ENCODE measurements around the gene ST6GALNAC3.

Gene ST6GALNAC3

DNA sequence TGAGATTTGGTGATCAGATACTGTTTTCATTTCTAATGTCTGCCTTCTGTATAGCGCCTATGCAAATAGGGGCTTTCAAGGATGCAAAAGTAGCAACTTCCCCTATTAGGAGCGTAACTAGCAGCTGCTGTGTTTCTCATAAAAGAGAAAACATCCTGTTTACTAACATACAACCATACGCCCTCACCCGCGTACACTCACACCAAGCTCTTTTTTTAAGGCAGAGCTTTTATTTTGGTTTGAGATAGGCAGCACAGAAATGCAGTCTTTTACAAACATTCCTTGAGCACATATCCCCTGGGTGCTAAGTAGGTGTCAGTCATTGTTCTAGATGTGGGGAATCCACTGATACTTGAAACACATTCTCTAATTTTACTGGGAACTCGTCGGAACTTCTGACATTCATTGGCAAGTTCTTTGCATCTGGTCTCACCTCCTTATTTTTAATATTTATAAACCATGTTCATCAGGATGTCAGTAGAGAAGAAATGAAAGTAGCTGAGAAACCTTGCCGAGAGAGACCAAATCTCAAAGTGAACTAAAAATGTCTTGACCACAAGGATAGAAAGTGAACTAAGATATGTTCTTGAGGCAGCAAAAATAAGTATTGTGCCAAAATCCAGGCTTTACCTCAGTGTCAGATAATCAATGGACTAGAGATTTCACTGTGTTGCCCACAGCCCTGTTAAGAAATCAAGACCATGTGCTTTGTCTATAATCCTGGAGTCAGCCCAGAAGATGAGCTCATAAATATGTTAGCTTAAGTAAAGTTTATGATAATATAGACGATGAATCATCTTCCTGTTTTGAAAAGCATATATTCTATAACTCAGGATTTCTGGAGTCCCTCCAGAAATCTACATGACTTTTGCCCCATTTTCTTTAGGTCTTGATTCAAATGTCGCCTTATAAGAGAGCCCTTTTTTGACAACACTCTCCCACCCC is 350.9 kb downstream of the ST6GALNAC3 start:
- DNase-seq, result no peak

GRCh38 chr1:76426606-76427005 is 352.1 kb downstream of the ST6GALNAC3 start:
- DNase-seq, result no peak

DNA sequence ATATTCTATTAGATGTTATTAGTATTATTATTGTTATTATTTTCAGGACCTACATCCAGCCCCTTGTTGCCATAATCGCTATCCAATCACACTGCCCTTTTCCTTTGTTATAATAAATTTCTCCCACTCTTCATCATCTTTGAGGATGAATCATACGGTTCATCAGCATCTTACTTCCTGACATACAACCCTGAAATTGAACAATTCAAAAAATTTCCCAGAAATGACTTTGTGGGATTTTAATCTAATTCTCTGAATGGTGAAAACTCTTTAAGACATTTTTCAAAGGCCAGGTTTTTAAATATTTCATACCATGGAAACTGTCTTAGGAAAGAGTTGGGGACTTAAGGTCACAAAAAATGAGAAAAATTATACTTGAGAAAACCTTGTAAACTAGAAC is 353.5 kb downstream of the ST6GALNAC3 start:
- no peak for DNase-seq

GRCh38 chr1:76430531-76430930 is 356.0 kb downstream of the ST6GALNAC3 start:
- DNase-seq, result no peak

GRCh38 chr1:76433526-76433925 is 359.0 kb downstream of the ST6GALNAC3 start:
- DNase-seq, result no peak

DNA sequence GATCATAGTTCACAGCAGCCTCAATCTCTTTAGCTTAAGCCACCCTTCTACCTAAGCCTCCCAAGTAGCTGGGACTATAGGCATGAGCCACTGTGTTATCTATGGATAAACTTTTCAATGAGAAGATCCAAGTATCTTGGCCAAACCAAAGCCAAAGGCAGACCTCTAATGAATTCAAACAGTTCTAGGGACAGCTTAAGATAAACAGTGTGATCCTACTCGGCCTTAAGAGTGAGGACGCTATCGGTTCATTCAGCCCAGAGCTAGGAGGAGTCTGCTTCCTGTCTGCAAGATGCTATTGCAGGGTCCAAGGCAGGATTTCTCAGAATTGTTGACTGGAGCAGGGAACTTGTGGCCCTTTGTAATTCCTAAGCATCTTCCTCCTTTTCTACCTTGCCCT is 368.7 kb downstream of the ST6GALNAC3 start:
- DNase-seq, result no peak

GRCh38 chr1:76444773-76445172 is 370.2 kb downstream of the ST6GALNAC3 start:
- no peak for DNase-seq

- DNase-seq, result no peak
Measured at GRCh38 chr1:76450229-76450628, 375.7 kb downstream of the ST6GALNAC3 start.

GRCh38 chr1:76463278-76463677 is 388.7 kb downstream of the ST6GALNAC3 start:
- peak in 1 of 58 donors; percentile 6 for DNase-seq

- DNase-seq, result no peak
Measured at GRCh38 chr1:76463849-76464248, 389.3 kb downstream of the ST6GALNAC3 start.

DNA sequence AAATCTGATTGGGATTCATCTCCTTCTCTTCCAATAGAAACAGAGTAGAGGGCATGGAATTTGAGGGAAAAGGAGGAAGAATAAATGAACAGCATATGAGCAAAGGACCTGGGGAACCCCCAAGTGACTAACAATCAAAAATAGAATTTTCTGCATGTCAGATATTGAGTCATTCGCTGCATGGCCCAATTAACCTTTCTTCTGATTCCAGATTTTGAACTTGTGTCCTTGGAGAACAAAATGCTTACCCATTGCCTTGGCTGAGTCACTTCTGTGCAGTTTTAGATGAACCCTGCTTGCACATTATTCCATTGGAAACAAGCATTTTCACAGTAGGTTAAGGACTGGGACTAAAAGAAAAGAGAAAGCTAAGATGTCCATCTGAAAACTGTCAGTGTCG is 390.5 kb downstream of the ST6GALNAC3 start:
- no peak for DNase-seq

- no peak for DNase-seq
Measured at GRCh38 chr1:76470166-76470565, 395.6 kb downstream of the ST6GALNAC3 start.

DNA sequence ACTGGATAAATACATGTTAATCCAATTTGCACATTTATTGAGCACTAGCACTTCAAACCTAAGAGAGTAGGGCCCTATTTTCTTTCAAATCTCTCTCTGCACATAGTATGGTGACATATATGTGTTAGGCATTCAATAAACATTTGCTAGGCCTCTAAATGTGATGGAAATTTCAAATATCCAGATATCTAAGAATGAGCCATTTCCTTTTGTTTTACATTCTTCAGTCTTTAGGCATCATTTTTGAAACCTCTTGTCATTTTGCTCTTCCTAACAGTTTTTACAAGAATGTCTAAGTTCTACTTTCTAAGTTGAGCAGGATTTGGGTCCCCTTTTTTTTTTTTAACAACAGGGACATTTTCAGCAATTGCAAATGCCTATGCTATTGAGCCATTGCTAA is 397.0 kb downstream of the ST6GALNAC3 start:
- no peak for DNase-seq

DNA sequence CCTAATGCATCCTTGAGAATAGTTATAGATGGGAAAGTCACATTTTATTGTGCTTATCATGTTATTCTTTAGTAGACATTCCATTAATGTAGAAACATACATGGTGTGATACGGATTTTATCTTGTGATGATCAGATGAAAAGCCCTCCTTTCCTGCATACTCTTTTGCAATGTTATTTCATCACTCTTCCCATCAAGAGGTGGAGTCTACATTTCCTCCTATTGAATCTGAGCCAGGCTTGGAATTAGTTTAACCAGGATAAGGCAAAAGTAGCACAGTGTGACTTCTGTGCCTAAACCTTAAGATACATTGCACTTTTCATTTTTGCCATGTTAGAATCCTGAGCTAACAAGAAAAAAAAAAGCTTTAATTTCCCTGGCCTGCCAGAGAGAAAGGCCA is 399.0 kb downstream of the ST6GALNAC3 start:
- no peak for DNase-seq

DNA sequence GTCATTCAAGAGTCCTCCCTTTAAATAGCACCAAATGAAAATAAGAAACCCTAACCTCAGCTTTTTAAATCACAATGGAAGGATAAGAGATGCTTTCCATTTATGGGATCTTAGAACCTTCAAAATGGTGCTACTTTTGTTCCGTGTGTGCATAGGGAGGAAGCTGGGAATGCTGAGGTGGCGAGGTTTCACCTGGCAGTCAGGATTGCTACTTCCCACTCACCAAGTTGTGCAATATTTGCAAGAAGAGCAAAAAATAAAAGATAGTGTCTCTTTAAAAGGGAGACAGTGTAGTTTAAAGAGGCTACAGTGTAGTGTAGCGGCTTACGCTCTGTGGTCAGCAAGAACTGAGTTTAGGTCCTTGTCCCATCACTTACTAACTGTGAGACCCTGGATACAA is 400.4 kb downstream of the ST6GALNAC3 start:
- DNase-seq, result no peak

DNA sequence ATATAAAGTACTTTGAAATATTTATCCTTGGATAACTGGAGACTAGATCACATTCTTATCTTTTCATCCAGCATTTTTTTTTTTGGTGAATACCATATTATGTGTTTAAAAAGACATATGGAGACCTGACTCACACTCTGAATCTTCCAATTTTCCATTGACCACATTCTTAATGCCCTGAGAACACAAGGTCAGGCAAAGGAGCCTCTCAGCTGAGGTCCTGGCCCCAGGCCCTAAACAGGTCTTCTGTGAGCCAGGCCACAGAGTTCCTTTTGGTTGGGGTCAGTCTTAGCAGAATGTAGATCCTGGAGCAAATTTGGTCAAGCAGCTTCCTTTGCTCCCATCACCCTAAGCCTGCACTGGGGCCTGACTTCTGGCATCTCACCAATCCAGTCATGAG is 402.6 kb downstream of the ST6GALNAC3 start:
- DNase-seq, result no peak

DNA sequence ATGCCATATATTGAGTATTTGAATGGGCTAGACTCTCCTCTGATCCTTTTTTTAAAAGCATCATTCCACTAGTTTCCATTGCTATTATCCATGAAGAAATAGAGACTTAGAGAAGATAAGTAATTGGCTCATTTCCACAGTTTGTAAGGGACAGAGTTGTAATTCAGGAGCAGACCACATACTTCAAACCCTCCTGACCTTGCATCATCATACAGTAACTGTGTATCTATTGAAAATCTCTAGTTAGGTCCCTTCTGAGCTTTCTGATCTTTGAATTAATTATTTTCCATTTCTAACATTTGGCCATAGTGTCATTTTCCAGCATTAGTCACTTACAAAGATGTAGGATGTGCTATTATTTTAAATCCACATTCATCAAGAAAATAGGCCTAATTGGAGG is 406.3 kb downstream of the ST6GALNAC3 start:
- no peak for DNase-seq

- no peak for DNase-seq
Measured at GRCh38 chr1:76481672-76482071, 407.1 kb downstream of the ST6GALNAC3 start.

GRCh38 chr1:76482272-76482671 is 407.7 kb downstream of the ST6GALNAC3 start:
- no peak for DNase-seq

DNA sequence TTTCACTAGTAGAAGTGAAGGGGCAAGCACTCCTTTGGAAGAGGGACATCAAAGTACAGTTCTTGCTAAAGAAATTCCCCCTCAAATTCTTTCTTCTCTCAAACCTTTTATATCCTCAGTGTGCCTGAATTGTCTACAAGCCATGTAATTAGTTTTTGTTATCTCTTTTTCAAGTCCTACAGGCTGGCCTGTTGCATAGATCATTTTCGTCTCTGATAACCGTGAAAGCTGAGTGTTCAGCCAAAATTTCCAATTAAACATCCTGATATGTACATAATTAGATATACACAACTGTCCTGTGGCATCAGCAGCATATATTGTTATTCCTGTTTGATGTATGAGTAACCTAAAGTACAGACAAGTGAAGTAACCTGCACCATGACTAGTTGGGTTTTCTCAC is 417.2 kb downstream of the ST6GALNAC3 start:
- no peak for DNase-seq

DNA sequence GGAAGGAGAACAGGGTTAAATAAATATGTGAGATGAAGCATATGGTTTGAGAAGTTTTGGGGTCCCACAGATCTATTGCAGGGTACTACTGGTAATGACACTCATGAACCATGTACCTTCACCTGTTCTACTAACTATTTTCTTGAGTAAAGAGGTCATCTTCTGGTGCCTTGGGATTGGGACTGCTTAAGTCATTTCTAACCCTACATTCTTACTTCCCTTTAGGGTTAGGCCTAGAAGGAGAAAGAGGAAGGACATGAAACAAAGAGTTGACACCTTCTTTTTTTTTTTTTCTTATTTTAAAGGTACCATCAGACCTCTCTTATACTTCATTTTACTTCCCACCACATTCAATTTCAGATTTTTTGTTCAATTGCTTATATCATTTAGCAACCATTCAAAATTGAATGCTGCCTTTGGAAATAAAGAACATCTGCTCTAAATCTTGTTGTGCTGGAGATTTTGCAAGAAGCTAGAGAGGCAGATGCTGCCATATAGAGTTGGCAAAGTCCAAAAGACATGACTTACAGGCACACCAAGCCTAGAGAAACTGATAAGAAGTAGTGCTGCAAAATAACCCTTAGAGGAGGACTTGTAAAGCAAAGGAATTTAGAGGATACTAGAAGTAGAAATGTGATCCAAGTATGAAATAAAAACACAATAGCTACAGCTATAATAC is 418.3 kb downstream of the ST6GALNAC3 start:
- DNase-seq, result peak in 2 of 58 donors; percentile 33 to 63

- no peak for DNase-seq
Measured at GRCh38 chr1:76494807-76495206, 420.3 kb downstream of the ST6GALNAC3 start.

- no peak for DNase-seq
Measured at GRCh38 chr1:76496871-76497270, 422.3 kb downstream of the ST6GALNAC3 start.
